HEK293 (cell line): ENCODE measurements around the gene PLEKHF1.

Experiments
- EGR2 ChIP-seq: fragments of 450-650 bp; formaldehyde crosslinking; IDR thresholded peaks from 2 replicates; pipeline ENCODE4 v1.5.1; 2016; ENCODE audit warnings: low read depth, missing biosample characterization, missing genetic modification characterization
- HOXC10 ChIP-seq: sonication (generic); formaldehyde crosslinking; IDR thresholded peaks from 2 replicates; pipeline ENCODE4 v1.8.1; 2023; ENCODE audit warnings: mild to moderate bottlenecking, missing genetic modification reagents
- KLF16 ChIP-seq: fragments of 450-650 bp; formaldehyde crosslinking; IDR thresholded peaks from 2 replicates; pipeline ENCODE4 v1.5.1; 2017; ENCODE audit warnings: missing biosample characterization, missing genetic modification characterization
- SCRT2 ChIP-seq: fragments of 450-650 bp; formaldehyde crosslinking; IDR thresholded peaks from 2 replicates; pipeline ENCODE4 v1.5.1; 2016; ENCODE audit warnings: missing biosample characterization, missing genetic modification characterization
- YY1 ChIP-seq: fragments of 450-650 bp; formaldehyde crosslinking; IDR thresholded peaks from 2 replicates; pipeline ENCODE4 v1.5.1; 2018; ENCODE audit warnings: missing biosample characterization, missing genetic modification characterization
- ZBTB8A ChIP-seq: fragments of 450-650 bp; formaldehyde crosslinking; IDR thresholded peaks from 2 replicates; pipeline ENCODE4 v1.5.1; 2016; ENCODE audit warnings: missing biosample characterization, missing genetic modification characterization
- ZNF114 ChIP-seq: fragments of 450-650 bp; formaldehyde crosslinking; IDR thresholded peaks from 2 replicates; pipeline ENCODE4 v1.5.0; 2017; ENCODE audit warnings: missing biosample characterization, missing genetic modification characterization
- ZNF140 ChIP-seq: fragments of 450-650 bp; formaldehyde crosslinking; IDR thresholded peaks from 2 replicates; pipeline ENCODE4 v1.5.1; 2016; ENCODE audit warnings: missing biosample characterization, missing genetic modification characterization
- ZNF169 ChIP-seq: fragments of 450-650 bp; formaldehyde crosslinking; IDR thresholded peaks from 2 replicates; pipeline ENCODE4 v1.5.1; 2016; ENCODE audit warnings: missing biosample characterization, missing genetic modification characterization
- ZNF175 ChIP-seq: fragments of 450-650 bp; formaldehyde crosslinking; IDR thresholded peaks from 2 replicates; pipeline ENCODE4 v1.5.1; 2016; ENCODE audit warnings: missing biosample characterization, missing genetic modification characterization
- ZNF19 ChIP-seq: fragments of 450-650 bp; formaldehyde crosslinking; IDR thresholded peaks from 2 replicates; pipeline ENCODE4; 2016; ENCODE audit warnings: missing biosample characterization, missing genetic modification characterization, low read depth
- ZNF214 ChIP-seq: fragments of 450-650 bp; formaldehyde crosslinking; IDR thresholded peaks from 2 replicates; pipeline ENCODE4 v1.5.1; 2017; ENCODE audit warnings: missing biosample characterization, mild to moderate bottlenecking, missing genetic modification characterization, borderline replicate concordance
- ZNF292 ChIP-seq: fragments of 450-650 bp; formaldehyde crosslinking; IDR thresholded peaks from 2 replicates; pipeline ENCODE4 v1.5.1; 2016; ENCODE audit warnings: low read depth, missing biosample characterization, missing genetic modification characterization, borderline replicate concordance
- ZNF335 ChIP-seq: fragments of 450-650 bp; formaldehyde crosslinking; conservative IDR thresholded peaks from 2 replicates; pipeline ENCODE4 v1.5.1; 2016; ENCODE audit warnings: missing biosample characterization, missing genetic modification characterization
- ZNF510 ChIP-seq: fragments of 450-650 bp; formaldehyde crosslinking; IDR thresholded peaks from 2 replicates; pipeline ENCODE4 v1.5.1; 2018; ENCODE audit warnings: mild to moderate bottlenecking, missing genetic modification characterization, missing biosample characterization; ENCODE audit not compliant: insufficient replicate concordance
- ZNF600 ChIP-seq: fragments of 450-650 bp; formaldehyde crosslinking; IDR thresholded peaks from 2 replicates; pipeline ENCODE4 v1.5.1; 2016; ENCODE audit warnings: missing biosample characterization, missing genetic modification characterization
- ZNF660 ChIP-seq: fragments of 450-650 bp; IDR thresholded peaks from 2 replicates; pipeline ENCODE4 v1.5.1; 2018; ENCODE audit warnings: missing biosample characterization, mild to moderate bottlenecking, missing genetic modification characterization
- ZNF747 ChIP-seq: fragments of 450-650 bp; formaldehyde crosslinking; IDR thresholded peaks from 2 replicates; pipeline ENCODE4 v1.5.1; 2016; ENCODE audit warnings: missing biosample characterization, missing genetic modification characterization
- ZNF843 ChIP-seq: fragments of 450-650 bp; formaldehyde crosslinking; IDR thresholded peaks from 2 replicates; pipeline ENCODE4 v1.5.1; 2016; ENCODE audit warnings: missing biosample characterization, missing genetic modification characterization
- TF ChIP-seq, protein P1 (sequence below): fragments of 450-650 bp; formaldehyde crosslinking; IDR thresholded peaks from 2 replicates; pipeline ENCODE4 v1.5.1; 2016; ENCODE audit warnings: missing biosample characterization, missing genetic modification characterization
- TF ChIP-seq, protein P2 (sequence below): fragments of 450-650 bp; formaldehyde crosslinking; IDR thresholded peaks from 2 replicates; pipeline ENCODE4 v1.5.1; 2016; ENCODE audit warnings: missing biosample characterization, missing genetic modification characterization, low read depth
- TF ChIP-seq, protein P3 (sequence below): fragments of 450-650 bp; formaldehyde crosslinking; IDR thresholded peaks from 2 replicates; pipeline ENCODE4 v1.5.1; 2016; ENCODE audit warnings: missing biosample characterization, missing genetic modification characterization, borderline replicate concordance
- TF ChIP-seq, protein P4 (sequence below): fragments of 450-650 bp; formaldehyde crosslinking; IDR thresholded peaks from 2 replicates; pipeline ENCODE4 v1.5.1; 2017; ENCODE audit warnings: missing biosample characterization, missing genetic modification characterization
- TF ChIP-seq, protein P5 (sequence below): fragments of 450-650 bp; formaldehyde crosslinking; IDR thresholded peaks from 2 replicates; pipeline ENCODE4 v1.5.1; 2016; ENCODE audit warnings: missing biosample characterization, missing genetic modification characterization, borderline replicate concordance

Gene PLEKHF1

DNA sequence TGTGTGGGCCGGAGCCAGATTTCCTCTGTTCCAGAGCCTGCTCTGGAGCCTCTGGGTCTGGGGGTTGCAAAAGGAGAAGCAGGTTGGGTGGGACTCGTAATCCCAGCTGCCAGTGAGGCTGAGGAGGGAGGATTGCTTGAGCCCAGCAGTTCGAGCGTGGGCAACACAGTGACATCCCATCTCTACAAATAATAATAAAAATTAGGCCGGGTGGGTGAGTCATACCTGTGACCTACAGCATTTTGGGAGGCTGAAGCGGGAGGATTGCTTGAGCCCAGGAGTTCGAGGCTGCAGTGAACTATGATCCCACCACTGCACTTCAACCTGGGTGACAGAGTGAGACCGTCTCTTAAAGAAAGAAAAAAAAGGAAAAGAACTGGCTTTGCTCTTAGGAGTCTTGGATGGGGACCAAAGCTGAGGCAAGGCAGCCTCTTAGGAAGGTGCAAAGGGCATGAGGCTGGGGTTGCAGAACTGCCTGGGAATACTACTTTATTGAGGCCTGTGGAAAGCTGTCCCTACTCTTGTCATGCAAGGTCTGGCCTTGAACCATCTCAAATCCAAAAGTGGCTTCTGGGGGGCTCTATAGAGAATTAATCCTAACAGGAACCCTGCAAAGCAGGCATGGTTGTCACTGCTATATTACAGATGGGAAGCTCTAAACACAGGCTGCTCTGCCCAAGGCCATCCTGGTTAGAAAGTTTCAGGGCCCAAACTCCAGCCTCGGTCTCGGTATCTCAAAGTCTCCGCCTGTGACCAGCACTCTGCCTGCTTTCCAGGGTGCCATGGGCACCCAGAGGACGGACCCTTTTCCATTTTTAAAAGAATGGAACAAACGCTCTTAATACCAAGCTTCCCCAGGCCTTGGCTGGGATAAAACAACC, 50.7 kb downstream of the PLEKHF1 start (continued):
- TF ChIP-seq, protein P1, sequence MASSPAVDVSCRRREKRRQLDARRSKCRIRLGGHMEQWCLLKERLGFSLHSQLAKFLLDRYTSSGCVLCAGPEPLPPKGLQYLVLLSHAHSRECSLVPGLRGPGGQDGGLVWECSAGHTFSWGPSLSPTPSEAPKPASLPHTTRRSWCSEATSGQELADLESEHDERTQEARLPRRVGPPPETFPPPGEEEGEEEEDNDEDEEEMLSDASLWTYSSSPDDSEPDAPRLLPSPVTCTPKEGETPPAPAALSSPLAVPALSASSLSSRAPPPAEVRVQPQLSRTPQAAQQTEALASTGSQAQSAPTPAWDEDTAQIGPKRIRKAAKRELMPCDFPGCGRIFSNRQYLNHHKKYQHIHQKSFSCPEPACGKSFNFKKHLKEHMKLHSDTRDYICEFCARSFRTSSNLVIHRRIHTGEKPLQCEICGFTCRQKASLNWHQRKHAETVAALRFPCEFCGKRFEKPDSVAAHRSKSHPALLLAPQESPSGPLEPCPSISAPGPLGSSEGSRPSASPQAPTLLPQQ (tag by site-specific recombination) = 0 out of 2 replicates have a peak, but pooled peaks have one; percentile 3
- TF ChIP-seq ZNF175 (tag by site-specific recombination) (no peak), HOXC10 (CRISPR knock-in tag) (no peak), ZNF335 (tag by site-specific recombination) (peak; percentile 97; the same call in 1 of the 2 replicates), ZNF510 (tag by site-specific recombination) (no peak), ZNF660 (tag by site-specific recombination) (no peak), KLF16 (0 out of 2 replicates have a peak, but pooled peaks have one; percentile 2), ZNF140 (tag by site-specific recombination) (no peak), SCRT2 (tag by site-specific recombination) (peak; percentile 62; the same call in 1 of the 2 replicates), ZNF600 (tag by site-specific recombination) (peak; percentile 99), ZNF843 (no peak), ZNF747 (tag by site-specific recombination) (no peak), YY1 (no peak), EGR2 (tag by site-specific recombination) (peak; percentile 49; the same call in 1 of the 2 replicates), ZNF214 (no peak), ZNF114 (tag by site-specific recombination) (no peak), ZNF19 (tag by site-specific recombination) (no peak), ZNF169 (tag by site-specific recombination) (no peak), ZBTB8A (no peak), ZNF292 (no peak)
- TF ChIP-seq, protein P2, sequence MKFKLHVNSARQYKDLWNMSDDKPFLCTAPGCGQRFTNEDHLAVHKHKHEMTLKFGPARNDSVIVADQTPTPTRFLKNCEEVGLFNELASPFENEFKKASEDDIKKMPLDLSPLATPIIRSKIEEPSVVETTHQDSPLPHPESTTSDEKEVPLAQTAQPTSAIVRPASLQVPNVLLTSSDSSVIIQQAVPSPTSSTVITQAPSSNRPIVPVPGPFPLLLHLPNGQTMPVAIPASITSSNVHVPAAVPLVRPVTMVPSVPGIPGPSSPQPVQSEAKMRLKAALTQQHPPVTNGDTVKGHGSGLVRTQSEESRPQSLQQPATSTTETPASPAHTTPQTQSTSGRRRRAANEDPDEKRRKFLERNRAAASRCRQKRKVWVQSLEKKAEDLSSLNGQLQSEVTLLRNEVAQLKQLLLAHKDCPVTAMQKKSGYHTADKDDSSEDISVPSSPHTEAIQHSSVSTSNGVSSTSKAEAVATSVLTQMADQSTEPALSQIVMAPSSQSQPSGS (tag by site-specific recombination) = no peak
- TF ChIP-seq, protein P3, sequence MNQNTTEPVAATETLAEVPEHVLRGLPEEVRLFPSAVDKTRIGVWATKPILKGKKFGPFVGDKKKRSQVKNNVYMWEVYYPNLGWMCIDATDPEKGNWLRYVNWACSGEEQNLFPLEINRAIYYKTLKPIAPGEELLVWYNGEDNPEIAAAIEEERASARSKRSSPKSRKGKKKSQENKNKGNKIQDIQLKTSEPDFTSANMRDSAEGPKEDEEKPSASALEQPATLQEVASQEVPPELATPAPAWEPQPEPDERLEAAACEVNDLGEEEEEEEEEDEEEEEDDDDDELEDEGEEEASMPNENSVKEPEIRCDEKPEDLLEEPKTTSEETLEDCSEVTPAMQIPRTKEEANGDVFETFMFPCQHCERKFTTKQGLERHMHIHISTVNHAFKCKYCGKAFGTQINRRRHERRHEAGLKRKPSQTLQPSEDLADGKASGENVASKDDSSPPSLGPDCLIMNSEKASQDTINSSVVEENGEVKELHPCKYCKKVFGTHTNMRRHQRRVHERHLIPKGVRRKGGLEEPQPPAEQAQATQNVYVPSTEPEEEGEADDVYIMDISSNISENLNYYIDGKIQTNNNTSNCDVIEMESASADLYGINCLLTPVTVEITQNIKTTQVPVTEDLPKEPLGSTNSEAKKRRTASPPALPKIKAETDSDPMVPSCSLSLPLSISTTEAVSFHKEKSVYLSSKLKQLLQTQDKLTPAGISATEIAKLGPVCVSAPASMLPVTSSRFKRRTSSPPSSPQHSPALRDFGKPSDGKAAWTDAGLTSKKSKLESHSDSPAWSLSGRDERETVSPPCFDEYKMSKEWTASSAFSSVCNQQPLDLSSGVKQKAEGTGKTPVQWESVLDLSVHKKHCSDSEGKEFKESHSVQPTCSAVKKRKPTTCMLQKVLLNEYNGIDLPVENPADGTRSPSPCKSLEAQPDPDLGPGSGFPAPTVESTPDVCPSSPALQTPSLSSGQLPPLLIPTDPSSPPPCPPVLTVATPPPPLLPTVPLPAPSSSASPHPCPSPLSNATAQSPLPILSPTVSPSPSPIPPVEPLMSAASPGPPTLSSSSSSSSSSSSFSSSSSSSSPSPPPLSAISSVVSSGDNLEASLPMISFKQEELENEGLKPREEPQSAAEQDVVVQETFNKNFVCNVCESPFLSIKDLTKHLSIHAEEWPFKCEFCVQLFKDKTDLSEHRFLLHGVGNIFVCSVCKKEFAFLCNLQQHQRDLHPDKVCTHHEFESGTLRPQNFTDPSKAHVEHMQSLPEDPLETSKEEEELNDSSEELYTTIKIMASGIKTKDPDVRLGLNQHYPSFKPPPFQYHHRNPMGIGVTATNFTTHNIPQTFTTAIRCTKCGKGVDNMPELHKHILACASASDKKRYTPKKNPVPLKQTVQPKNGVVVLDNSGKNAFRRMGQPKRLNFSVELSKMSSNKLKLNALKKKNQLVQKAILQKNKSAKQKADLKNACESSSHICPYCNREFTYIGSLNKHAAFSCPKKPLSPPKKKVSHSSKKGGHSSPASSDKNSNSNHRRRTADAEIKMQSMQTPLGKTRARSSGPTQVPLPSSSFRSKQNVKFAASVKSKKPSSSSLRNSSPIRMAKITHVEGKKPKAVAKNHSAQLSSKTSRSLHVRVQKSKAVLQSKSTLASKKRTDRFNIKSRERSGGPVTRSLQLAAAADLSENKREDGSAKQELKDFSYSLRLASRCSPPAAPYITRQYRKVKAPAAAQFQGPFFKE = no peak
- TF ChIP-seq, protein P4, sequence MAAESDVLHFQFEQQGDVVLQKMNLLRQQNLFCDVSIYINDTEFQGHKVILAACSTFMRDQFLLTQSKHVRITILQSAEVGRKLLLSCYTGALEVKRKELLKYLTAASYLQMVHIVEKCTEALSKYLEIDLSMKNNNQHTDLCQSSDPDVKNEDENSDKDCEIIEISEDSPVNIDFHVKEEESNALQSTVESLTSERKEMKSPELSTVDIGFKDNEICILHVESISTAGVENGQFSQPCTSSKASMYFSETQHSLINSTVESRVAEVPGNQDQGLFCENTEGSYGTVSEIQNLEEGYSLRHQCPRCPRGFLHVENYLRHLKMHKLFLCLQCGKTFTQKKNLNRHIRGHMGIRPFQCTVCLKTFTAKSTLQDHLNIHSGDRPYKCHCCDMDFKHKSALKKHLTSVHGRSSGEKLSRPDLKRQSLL (tag by site-specific recombination) = peak; percentile 80
- TF ChIP-seq, protein P5, sequence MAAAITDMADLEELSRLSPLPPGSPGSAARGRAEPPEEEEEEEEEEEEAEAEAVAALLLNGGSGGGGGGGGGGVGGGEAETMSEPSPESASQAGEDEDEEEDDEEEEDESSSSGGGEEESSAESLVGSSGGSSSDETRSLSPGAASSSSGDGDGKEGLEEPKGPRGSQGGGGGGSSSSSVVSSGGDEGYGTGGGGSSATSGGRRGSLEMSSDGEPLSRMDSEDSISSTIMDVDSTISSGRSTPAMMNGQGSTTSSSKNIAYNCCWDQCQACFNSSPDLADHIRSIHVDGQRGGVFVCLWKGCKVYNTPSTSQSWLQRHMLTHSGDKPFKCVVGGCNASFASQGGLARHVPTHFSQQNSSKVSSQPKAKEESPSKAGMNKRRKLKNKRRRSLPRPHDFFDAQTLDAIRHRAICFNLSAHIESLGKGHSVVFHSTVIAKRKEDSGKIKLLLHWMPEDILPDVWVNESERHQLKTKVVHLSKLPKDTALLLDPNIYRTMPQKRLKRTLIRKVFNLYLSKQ (tag by site-specific recombination) = no peak
